Cerebellar nuclear complex (tissue), 1 donor: ENCODE measurements around the gene FNDC7.
"Not testable (repeated sequence)": the region's sequence is repeated elsewhere in the genome, so short reads cannot be mapped to it uniquely, and the experiment has no call there.

ENCODE experiments used
- DNase-seq, 2 experiments: peaks; one replicate each; lab custom pipeline; 2025; lab: John Stamatoyannopoulos, UW

The FNDC7 gene

GRCh38 chr1:108712606-108713150, at the start of gene FNDC7:
Gene FNDC7, plus strand, starts transcription at chr1:108712908. Its CDS starts 26 bp downstream, at chr1:108712934.
- DNase-seq: no peak

GRCh38 chr1:108663074-108663473, 49.6 kb upstream of the FNDC7 start:
- DNase-seq: peak; percentile 76 to 95

GRCh38 chr1:108664481-108664880, 48.2 kb upstream of the FNDC7 start:
- no peak for DNase-seq

GRCh38 chr1:108665067-108665466, 47.6 kb upstream of the FNDC7 start:
- no peak for DNase-seq

- no peak for DNase-seq
Measured at GRCh38 chr1:108665771-108666170, 46.9 kb upstream of the FNDC7 start.

- DNase-seq: not testable (repeated sequence)
Measured at GRCh38 chr1:108667422-108667821, 45.3 kb upstream of the FNDC7 start.

GRCh38 chr1:108668777-108669176, 43.9 kb upstream of the FNDC7 start:
- no peak for DNase-seq

- DNase-seq: no peak
Measured at GRCh38 chr1:108669679-108670078, 43.0 kb upstream of the FNDC7 start.

- DNase-seq: no peak
Measured at GRCh38 chr1:108670131-108670773, 42.5 kb upstream of the FNDC7 start.

- no peak for DNase-seq
Measured at GRCh38 chr1:108671143-108671542, 41.6 kb upstream of the FNDC7 start.

- DNase-seq: no peak
Measured at GRCh38 chr1:108678706-108679105, 34.0 kb upstream of the FNDC7 start.

GRCh38 chr1:108679586-108680213, 33.0 kb upstream of the FNDC7 start:
- DNase-seq: no peak

- not testable (repeated sequence) for DNase-seq
Measured at GRCh38 chr1:108681701-108682100, 31.0 kb upstream of the FNDC7 start.

GRCh38 chr1:108685529-108685928, 27.2 kb upstream of the FNDC7 start:
- DNase-seq: no peak

- peak in 1 of 2 experiments; percentile 29 for DNase-seq
Measured at GRCh38 chr1:108686614-108687313, 25.9 kb upstream of the FNDC7 start.

- no peak for DNase-seq
Measured at GRCh38 chr1:108691128-108691941, 21.4 kb upstream of the FNDC7 start.

GRCh38 chr1:108691942-108692723, 20.6 kb upstream of the FNDC7 start, which contains the start of gene PRPF38B:
Gene PRPF38B, plus strand, starts transcription at chr1:108692310. Its CDS starts 282 bp downstream, at chr1:108692592.
- DNase-seq: peak; percentile 24 to 84

GRCh38 chr1:108692724-108693655, 19.7 kb upstream of the FNDC7 start:
- peak; percentile 61 to 77 for DNase-seq

- DNase-seq: no peak
Measured at GRCh38 chr1:108695535-108695934, 17.2 kb upstream of the FNDC7 start.
